A204.1 (cell line): ENCODE data around the gene HDAC10.

Experiments used
- FAIRE-seq: peaks from 2 replicates; lab custom pipeline; 2012; peaks lifted over from hg19 to GRCh38; lab: Jason Lieb, UNC

HDAC10 gene, protein sequence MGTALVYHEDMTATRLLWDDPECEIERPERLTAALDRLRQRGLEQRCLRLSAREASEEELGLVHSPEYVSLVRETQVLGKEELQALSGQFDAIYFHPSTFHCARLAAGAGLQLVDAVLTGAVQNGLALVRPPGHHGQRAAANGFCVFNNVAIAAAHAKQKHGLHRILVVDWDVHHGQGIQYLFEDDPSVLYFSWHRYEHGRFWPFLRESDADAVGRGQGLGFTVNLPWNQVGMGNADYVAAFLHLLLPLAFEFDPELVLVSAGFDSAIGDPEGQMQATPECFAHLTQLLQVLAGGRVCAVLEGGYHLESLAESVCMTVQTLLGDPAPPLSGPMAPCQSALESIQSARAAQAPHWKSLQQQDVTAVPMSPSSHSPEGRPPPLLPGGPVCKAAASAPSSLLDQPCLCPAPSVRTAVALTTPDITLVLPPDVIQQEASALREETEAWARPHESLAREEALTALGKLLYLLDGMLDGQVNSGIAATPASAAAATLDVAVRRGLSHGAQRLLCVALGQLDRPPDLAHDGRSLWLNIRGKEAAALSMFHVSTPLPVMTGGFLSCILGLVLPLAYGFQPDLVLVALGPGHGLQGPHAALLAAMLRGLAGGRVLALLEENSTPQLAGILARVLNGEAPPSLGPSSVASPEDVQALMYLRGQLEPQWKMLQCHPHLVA

DNA sequence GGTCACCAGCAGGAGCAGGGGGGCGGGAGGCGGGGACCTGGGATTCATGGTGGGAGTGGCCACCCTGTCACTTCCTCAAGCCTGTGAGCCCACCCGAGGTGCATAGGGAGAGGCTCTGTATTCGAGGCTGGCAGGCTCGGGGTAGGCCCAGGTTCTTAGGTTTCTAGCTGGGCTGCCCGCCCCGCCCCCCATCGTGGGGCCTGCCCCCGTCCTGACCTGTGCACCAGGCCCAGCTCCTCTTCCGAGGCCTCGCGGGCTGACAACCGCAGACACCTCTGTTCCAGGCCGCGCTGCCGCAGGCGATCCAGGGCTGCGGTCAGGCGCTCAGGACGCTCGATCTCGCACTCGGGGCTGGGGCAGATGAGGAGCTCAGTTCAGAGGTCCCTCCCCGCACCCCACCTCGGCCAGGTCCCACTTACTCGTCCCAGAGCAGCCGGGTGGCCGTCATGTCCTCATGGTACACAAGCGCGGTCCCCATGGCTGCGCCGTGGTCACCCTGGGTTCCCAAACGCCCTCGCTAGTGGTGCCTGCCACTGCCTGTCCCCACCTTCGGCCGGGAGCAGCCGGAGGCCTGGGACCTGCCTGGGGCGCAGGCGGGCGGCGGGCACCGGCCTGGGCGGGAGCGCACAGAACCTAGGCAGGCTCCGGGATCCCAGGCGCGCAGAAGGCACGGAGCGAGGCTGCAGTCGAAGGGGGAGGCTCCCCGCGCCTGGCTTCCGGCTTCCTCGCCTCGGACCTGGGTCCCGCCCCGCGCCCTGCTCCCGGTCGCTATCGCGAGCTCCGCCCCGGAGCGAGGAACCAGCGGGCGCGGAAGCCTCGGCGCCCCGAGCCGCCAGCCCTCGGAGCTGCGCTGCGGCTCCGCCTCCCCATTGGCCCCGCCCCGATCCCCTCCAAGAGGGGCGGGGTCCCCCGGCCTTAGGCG is at the start of gene HDAC10:
HDAC10 (minus strand) TSS at position 711 of the 922 bp plus-strand sequence; CDS start at position 478, 233 bp downstream.
- FAIRE-seq, result no peak

GRCh38 chr22:50300620-50301257 is 49.7 kb upstream of the HDAC10 start:
- no peak for FAIRE-seq

GRCh38 chr22:50299785-50300619 is 48.9 kb upstream of the HDAC10 start:
- FAIRE-seq, result no peak

DNA sequence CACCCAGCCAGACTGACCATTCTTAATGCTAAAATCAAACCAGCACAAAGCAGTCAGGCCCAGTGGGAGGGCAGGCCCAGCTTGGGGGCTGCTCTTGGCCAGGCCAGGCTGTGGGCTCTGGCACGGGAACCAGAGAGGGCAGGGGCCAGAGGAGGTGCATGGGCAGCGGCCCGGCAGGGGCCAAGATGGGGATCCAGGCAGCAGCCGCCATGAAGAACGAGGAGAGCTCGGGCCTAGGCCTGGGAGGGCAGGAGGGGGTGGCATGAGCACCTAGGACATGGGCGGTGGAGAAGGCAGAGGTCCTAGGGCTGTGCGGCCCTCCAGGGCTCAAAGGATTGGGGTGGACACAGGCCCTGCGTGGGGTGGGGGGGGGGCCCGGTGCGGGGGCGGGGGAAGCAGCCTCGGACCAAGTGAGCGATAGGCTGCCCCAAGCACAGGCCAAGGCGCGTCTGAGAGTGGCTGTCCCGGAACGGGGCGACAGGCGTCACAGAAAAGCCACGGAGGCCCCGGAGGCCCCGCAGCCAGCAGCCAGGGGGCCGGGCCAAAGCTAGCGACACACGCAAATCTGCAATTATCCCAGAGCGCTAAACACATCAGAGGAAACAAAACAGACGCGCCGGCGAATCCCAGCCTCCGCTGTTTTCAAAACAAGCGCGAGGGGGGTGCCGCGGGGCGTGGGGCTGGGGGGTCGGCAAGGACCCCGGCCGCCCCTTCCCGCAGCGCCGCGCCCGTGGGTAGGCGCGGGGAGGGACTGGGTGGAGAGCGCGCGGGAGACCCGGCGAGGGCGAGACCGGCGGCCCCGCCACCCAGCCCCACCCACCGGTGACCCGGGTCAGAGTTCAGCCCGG is 48.1 kb upstream of the HDAC10 start:
- no peak for FAIRE-seq

DNA sequence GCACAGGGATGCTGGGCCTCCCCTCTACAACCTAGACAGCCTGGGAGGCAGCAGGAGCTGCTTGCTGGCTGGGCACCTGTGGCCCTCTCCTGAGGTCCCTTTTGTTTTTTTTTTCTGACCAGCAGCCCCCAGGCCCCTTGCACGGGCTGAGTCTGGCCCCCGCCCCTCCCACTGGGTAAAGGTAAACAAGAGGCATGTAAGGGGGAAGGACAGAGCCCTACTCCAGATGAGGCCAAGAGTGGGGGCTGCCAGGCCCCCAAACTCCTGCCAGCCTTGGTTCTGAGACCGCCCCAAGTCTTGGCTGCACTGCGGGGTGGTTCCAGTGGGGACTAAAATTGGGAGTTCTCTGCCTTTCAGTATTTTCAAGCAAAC is 47.2 kb upstream of the HDAC10 start:
- FAIRE-seq, result no peak

- FAIRE-seq, result no peak
These were observed 46.6 kb upstream of the HDAC10 start for GRCh38 chr22:50297510-50298265.

- FAIRE-seq, result no peak
These were observed 45.8 kb upstream of the HDAC10 start for GRCh38 chr22:50296658-50297490.

DNA sequence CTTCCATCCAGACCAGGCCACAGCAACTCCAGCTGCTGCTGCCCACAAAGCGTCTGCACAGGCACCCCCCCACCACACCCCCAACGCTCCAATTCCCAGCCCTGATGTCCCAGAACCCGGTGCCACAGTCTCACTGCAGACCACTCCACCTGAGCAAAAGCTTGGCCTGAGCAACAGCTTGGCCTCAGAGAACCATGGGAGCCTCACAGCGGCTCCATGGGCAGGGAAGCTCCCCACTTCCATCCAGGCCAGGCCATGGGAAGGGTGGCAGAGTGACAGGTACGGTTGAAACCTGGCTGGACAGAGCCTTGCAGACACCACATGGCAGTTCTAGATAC is 43.2 kb upstream of the HDAC10 start:
- no peak for FAIRE-seq

DNA sequence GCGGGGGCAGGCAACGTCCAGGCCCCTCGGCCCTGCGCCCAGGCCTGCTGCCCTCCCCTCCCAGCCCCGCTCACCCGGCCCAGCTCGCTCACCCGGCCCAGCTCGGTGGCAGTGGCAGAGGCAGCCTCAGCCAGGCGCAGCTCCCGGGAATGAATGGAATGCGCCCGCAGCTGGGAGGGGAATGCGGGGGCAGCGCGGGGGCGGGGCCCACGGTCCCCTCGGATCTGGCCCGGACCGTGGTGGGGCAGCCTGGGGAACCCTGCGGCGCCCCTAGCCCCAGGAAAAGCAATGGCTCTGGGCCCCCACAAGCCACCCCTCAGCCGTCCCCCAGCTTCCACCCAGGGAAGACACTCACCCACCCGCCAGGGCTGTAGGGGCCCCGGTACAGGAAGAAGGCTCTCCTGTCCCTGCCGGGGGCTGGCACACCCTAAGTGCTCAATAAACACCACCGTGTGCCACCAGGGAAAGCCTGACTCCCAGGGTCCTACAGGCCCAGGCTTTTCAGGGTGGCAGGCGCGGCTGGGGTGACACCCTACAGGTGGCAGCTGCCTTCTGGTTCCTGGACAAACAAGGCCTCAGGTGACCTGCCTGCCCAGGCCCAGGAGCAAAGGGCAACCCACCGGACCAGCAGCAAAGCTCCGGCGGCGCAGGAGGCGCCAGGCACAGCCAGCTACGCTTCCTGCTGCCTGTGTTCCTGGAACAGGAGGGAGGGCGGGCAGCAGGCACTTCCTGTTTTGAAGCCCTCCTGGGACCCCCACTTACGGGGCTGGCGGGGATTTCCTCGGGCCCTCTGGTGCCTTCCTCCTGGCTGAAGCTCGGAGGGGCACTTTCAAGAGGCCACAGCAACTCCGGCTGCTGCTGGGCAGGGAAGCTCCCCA is 42.6 kb upstream of the HDAC10 start:
- FAIRE-seq, result no peak

- FAIRE-seq, result no peak
These were observed 41.8 kb upstream of the HDAC10 start for GRCh38 chr22:50292643-50293440.

DNA sequence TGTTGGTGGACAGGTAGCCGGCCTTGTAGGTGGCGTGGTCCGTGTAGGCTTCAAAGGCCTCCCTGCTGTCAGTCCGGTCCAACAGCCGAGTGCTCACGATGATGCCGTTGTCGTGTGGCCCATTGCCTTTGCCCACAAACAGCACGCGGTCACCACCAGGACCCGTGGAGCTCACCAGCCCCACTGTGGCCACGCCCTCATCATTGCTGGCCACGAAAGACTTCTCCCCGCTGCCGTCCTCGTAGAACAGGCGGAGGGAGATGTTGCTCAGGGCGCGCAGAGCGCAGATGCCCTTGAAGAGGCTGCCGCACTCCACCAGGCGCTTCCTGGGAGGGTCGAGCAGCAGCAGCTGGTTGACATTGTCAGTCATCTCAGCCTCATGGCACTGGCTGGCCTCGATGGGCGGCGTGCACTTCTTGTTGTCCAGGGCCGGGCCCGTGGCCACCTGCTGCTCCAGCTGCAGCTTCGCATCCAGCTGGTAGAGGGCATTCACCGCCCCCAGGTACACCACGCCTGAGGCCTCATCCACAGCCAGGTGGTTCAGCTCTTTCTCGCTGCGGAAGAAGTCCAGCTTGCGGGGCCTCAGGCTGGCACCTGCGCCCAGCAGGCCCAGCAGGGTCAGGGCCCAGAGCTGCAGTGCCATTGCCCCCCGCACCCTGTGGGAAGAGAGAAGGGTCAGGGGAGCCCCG is 39.0 kb upstream of the HDAC10 start:
- no peak for FAIRE-seq

GRCh38 chr22:50289151-50289941 is 38.3 kb upstream of the HDAC10 start:
- FAIRE-seq, result no peak

GRCh38 chr22:50287731-50288130 is 36.7 kb upstream of the HDAC10 start:
- no peak for FAIRE-seq

GRCh38 chr22:50286701-50287318 is 35.7 kb upstream of the HDAC10 start:
- no peak for FAIRE-seq

- no peak for FAIRE-seq
These were observed 35.2 kb upstream of the HDAC10 start for GRCh38 chr22:50286275-50286674.
